ENCODE results near the gene RFTN1.

GRCh38 chr3:16477056-16477455 is 36.4 kb downstream of the RFTN1 start:
- TF ChIP-seq ZFP3 (CRISPR knock-in tag; IDR thresholded peaks at IDR 0.05) (no peak), PATZ1 (CRISPR knock-in tag; IDR thresholded peaks at IDR 0.05; ENCODE audit: borderline replicate concordance) (no peak), CREB5 (CRISPR knock-in tag; IDR thresholded peaks at IDR 0.05; ENCODE audit: low read depth) (no peak), TOX (CRISPR knock-in tag; IDR thresholded peaks at IDR 0.05; ENCODE audit: borderline replicate concordance) (no peak), ZNF8 (CRISPR knock-in tag; IDR thresholded peaks at IDR 0.05) (no peak), ARNTL (CRISPR knock-in tag; IDR thresholded peaks at IDR 0.05; ENCODE audit: borderline replicate concordance, low read depth) (no peak), RARB (CRISPR knock-in tag; IDR thresholded peaks at IDR 0.05) (no peak), ZNF70 (CRISPR knock-in tag; IDR thresholded peaks at IDR 0.05) (no peak), OSR1 (CRISPR knock-in tag; IDR thresholded peaks at IDR 0.05) (no peak), ZFP30 (CRISPR knock-in tag; IDR thresholded peaks at IDR 0.05) (no peak), TCF4 (CRISPR knock-in tag; IDR thresholded peaks at IDR 0.05; ENCODE audit: borderline replicate concordance) (no peak), POU6F1 (CRISPR knock-in tag; IDR thresholded peaks at IDR 0.05; ENCODE audit: borderline replicate concordance, low read depth) (no peak), ISL1 (CRISPR knock-in tag; IDR thresholded peaks at IDR 0.05) (no peak), CSDC2 (CRISPR knock-in tag; IDR thresholded peaks at IDR 0.05) (no peak)
